DND-41 (cell line): ENCODE data around the gene POU2AF1.

Source experiments
- EZH2 ChIP-seq: IDR thresholded peaks from 3 replicates; pipeline ENCODE4 v1.6.1; 2012; ENCODE audit warnings: borderline replicate concordance, low read depth, mild to moderate bottlenecking, moderate library complexity, low read length, inconsistent platforms; ENCODE audit not compliant: severe bottlenecking
- TF ChIP-seq, protein P1 (sequence below): IDR thresholded peaks from 2 replicates; pipeline ENCODE4 v1.5.1; 2012; ENCODE audit warnings: borderline replicate concordance, low read length, moderate library complexity, mild to moderate bottlenecking; ENCODE audit not compliant: poor library complexity, severe bottlenecking; ENCODE audit errors: extremely low read depth

DNA sequence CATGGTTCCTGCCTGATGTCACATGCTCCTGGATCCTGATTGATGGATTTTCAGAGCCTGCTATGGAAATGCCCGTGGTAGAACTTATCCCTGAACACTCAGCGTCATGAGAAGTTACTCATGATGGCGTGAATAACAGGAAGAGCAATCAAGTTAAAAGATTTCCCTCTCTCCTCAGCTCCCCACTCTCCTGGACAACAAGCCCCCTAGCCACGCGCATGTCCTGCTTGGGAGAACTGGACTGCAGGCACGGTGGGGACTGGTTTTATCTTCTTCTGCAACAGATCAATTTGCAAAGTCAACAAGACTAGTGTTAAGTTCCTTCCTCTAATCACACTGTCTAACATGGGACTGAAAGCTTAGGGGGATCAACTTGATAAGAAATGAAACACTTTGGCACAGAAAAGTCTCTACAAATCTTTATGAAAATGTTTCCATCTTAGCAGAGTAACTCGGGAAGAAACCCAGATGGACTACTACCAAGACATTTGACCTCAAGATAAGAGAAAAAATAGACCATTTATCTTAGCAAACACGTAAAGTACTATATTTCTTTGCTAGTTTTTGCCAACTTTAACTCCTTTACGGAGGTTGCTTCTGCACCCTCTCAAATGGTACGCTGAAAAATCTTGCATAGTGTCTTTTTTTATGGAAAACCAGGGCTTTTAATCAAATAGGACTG, 27.6 kb downstream of the POU2AF1 start:
- TF ChIP-seq, protein P1, sequence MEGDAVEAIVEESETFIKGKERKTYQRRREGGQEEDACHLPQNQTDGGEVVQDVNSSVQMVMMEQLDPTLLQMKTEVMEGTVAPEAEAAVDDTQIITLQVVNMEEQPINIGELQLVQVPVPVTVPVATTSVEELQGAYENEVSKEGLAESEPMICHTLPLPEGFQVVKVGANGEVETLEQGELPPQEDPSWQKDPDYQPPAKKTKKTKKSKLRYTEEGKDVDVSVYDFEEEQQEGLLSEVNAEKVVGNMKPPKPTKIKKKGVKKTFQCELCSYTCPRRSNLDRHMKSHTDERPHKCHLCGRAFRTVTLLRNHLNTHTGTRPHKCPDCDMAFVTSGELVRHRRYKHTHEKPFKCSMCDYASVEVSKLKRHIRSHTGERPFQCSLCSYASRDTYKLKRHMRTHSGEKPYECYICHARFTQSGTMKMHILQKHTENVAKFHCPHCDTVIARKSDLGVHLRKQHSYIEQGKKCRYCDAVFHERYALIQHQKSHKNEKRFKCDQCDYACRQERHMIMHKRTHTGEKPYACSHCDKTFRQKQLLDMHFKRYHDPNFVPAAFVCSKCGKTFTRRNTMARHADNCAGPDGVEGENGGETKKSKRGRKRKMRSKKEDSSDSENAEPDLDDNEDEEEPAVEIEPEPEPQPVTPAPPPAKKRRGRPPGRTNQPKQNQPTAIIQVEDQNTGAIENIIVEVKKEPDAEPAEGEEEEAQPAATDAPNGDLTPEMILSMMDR = no peak
- TF ChIP-seq EZH2 = no peak
